Fibroblast of villous mesenchyme (primary cell): ENCODE measurements around the gene MYDGF. TPM values are rescaled to one million over a fixed set of nuclear protein-coding genes. Genes with fewer than 3 reads are reported as not detected.

Experiments used
- DNase-seq: peaks from one replicate; pipeline ENCODE4 v3.0.0-alpha.2; 2010; ENCODE audit warnings: low read depth
- H3K4me3 ChIP-seq: 2 replicates; pipeline ENCODE4 v1.5.1; 2011; ENCODE audit warnings: low read depth, mild to moderate bottlenecking, low read length
- total RNA-seq: library from RNA; depleted of rRNA; stranded (reverse); fragments of >200 nt; gene quantifications from 2 replicates; pipeline ENCODE4 v1.2.3, GENCODE V29; 2012
- TF ChIP-seq, protein P1 (sequence below): IDR thresholded peaks from 2 replicates; pipeline ENCODE4 v1.5.1; 2012; ENCODE audit warnings: low read depth, mild to moderate bottlenecking, low read length; ENCODE audit not compliant: insufficient read depth

Gene MYDGF
- total RNA-seq, 1 donor = 179 TPM

DNA sequence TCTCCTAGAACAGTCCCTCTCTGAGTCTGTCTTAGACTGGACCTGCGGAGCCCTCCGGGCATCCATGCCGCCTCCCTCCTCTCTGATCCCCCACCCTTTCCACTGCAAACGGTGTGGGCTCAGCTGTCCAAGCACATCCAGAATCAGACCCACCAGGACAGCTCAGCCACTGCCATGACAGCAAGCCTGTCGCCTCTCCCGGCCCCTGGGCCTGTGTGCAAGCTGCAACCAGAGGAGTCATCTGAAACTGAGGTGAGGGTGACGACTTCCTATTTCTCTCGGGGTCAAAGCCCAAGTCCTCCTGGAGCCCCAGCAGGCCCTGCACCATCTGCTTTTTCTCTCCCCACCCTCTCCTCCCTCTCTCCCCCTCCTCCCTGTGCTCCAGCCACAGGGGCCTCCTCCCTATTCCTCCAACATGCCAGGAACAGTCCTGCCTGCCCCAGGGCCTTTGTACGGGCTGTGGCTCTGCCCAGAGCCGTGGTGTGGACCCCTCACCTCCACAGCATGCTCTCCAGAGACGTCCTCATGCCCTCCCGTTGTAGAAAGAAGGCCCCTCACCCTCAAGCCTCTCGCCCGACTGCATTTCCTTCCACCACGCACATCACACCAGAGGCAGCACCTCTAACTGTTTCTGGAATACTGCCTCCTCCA, 23.5 kb upstream of the MYDGF start:
- no peak for DNase-seq
- TF ChIP-seq, protein P1, sequence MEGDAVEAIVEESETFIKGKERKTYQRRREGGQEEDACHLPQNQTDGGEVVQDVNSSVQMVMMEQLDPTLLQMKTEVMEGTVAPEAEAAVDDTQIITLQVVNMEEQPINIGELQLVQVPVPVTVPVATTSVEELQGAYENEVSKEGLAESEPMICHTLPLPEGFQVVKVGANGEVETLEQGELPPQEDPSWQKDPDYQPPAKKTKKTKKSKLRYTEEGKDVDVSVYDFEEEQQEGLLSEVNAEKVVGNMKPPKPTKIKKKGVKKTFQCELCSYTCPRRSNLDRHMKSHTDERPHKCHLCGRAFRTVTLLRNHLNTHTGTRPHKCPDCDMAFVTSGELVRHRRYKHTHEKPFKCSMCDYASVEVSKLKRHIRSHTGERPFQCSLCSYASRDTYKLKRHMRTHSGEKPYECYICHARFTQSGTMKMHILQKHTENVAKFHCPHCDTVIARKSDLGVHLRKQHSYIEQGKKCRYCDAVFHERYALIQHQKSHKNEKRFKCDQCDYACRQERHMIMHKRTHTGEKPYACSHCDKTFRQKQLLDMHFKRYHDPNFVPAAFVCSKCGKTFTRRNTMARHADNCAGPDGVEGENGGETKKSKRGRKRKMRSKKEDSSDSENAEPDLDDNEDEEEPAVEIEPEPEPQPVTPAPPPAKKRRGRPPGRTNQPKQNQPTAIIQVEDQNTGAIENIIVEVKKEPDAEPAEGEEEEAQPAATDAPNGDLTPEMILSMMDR = no peak
- no peak overlapping the region for H3K4me3 ChIP-seq

DNA sequence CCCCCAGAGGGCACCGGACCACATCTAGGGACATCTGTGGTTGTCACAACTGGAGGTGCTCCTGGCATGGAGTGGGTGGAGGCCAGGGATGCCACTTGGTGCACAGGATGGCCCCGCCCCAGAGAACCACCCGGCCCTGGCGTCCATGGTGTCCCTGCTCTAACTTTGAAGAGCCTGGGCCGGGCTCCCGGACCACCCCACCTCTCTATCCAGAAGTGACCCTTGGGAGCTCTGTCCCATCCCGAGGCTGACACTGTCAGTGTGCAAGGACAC, 22.9 kb upstream of the MYDGF start:
- DNase-seq = no peak
- TF ChIP-seq, protein P1 = no peak
- no peak overlapping the region for H3K4me3 ChIP-seq

DNA sequence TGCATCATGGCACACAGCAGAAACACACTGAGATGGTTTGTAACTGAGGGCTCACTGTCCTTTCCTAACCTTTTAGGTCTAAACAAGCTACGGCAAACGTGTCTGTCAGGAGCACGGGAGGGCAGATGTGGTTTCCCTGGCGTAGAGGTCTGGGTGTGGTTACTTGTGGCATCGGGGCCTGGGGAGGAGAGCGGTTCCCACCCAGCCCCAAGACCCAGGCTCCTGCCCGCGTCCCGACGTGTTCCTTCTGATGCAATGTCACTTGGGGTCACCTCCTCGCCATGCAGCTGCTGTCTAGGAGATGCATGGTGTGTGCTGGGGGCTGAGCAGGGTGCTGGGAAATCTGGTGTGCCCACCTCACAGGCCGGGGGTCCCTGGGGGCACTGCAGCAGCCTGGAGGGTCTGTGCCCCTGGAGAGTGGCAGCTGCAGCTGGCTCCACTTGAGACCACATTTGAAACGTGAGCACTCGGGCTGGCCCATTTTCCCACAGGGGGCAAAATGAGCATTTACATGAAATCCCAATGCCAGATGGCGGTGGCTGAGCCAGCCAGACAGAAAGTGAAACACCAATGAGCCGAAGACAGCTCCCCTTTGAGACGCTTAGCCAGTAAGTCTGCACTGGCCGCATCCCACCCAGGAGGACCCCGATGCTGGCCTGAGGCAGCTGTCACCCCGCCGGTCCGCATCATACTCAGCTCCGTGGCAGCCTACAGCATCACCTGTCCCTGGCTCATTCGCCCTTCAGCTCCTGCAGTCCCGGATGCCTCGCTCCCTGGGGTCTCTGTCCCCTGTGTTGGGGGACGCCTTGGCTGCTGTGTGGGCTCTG, 22.3 kb upstream of the MYDGF start:
- H3K4me3 ChIP-seq = no peak overlapping the region
- no peak for DNase-seq
- TF ChIP-seq, protein P1 = no peak

DNA sequence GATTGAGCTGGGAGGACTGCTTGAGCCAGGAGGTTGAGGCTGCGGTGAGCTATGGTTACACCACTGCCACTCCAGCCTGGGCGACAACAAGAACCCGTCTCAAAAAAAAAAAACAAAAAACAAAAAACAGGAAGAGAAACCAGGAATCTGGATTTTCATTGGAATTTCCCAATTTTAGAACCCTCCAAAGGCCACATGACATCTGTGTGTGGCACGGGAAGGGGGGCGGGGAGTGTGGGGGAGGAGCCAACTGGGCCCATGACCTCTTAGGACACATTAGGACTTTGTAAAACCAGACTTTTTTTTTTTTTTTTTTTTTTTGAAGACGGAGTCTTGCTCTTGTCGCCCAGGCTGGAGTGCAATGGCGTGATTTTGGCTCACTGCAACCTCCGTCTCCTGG, 21.2 kb upstream of the MYDGF start:
- DNase-seq = no peak
- H3K4me3 ChIP-seq = no peak overlapping the region
- TF ChIP-seq, protein P1 = no peak

DNA sequence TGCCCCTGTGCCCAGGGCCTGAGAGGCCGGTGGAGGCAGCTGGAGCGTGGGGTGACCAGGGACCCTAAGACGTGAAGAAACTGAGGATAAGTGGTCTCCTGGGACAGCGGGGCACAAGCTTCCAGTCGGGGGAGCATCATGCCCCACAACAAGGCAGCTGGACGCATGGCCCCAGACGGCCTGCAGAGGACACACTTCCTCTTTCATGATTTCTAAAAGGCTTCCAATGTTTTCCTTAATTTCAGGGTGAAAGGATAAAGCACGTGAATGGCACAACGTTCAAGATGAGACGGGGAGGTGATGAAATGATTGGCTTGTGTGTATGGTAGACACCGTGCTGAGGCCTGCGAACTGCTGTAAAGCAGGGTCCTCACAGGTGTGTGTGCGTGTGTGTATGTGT, 20.2 kb upstream of the MYDGF start:
- no peak overlapping the region for H3K4me3 ChIP-seq
- TF ChIP-seq, protein P1 = no peak
- no peak for DNase-seq

DNA sequence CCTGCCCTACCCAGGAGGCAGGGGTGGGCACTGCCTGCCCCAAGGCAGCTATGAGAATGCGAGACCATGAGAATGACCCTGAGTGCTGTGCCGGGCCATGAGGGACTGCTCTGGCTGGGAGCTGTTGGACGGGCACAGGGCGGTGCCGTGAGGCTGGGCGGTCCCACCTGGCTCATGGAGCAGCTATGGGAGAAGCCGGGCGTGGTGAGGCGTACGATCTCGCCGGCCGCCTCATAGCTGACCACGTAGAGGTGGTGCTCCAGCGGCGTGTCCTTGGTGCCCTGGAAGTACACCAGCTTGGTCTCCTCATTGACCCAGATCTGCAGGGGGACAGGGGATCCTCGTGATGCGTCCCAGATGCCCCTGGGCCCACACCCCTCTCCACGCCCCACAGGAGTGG, 19.3 kb upstream of the MYDGF start:
- no peak overlapping the region for H3K4me3 ChIP-seq
- TF ChIP-seq, protein P1 = no peak
- DNase-seq = no peak
